ENCODE measurements around the gene TULP4.
"Not testable (repeated sequence)": the region's sequence is repeated elsewhere in the genome, so short reads cannot be mapped to it uniquely, and the experiment has no call there.

Gene TULP4

GRCh38 chr6:158544428-158544827 lies 232.2 kb downstream of the TULP4 start:
- Histone ChIP-seq H3K4me2 (ENCODE audit: low read length) (no peak overlapping the region), H3K9me3 (replicated peaks; ENCODE audit: low read length) (no peaks in the 10 kb centered on the region), H3K27me3 (ENCODE audit: control insufficient read depth, insufficient read depth, low read length) (no peaks in the 10 kb centered on the region), H3K4me3 (ENCODE audit: low read length) (no peak overlapping the region), H3K4me1 (ENCODE audit: control insufficient read depth, insufficient read depth, low read length) (no peaks in the 10 kb centered on the region), H3K9ac (ENCODE audit: low read depth, low read length) (no peak overlapping the region), H3K36me3 (ENCODE audit: insufficient read depth, low read length) (no peaks in the 10 kb centered on the region)

GRCh38 chr6:158545043-158545966 lies 233.0 kb downstream of the TULP4 start:
- H3K27me3 ChIP-seq (ENCODE audit: control insufficient read depth, insufficient read depth, low read length) = no peaks in the 10 kb centered on the region
- H3K9ac ChIP-seq (ENCODE audit: low read depth, low read length) = no peak overlapping the region
- H3K4me2 ChIP-seq (ENCODE audit: low read length) = no peak overlapping the region
- no peaks in the 10 kb centered on the region for H3K4me1 ChIP-seq (ENCODE audit: control insufficient read depth, insufficient read depth, low read length)
- H3K9me3 ChIP-seq (replicated peaks; ENCODE audit: low read length) = no peaks in the 10 kb centered on the region
- no peak overlapping the region for H3K4me3 ChIP-seq (ENCODE audit: low read length)
- H3K36me3 ChIP-seq (ENCODE audit: insufficient read depth, low read length) = no peaks in the 10 kb centered on the region

GRCh38 chr6:158548418-158549161 lies 236.3 kb downstream of the TULP4 start:
- H3K4me3 ChIP-seq (ENCODE audit: low read length) = no peak overlapping the region
- H3K9ac ChIP-seq (ENCODE audit: low read depth, low read length) = no peak overlapping the region
- H3K9me3 ChIP-seq (replicated peaks; ENCODE audit: low read length) = no peaks in the 10 kb centered on the region
- H3K4me2 ChIP-seq (ENCODE audit: low read length) = no peak overlapping the region
- H3K4me1 ChIP-seq (ENCODE audit: control insufficient read depth, insufficient read depth, low read length) = no peaks in the 10 kb centered on the region
- H3K36me3 ChIP-seq (ENCODE audit: insufficient read depth, low read length) = no peaks in the 10 kb centered on the region
- H3K27me3 ChIP-seq (ENCODE audit: control insufficient read depth, insufficient read depth, low read length) = no peaks in the 10 kb centered on the region

- no peak overlapping the region for H3K9ac ChIP-seq (ENCODE audit: low read depth, low read length)
- H3K9me3 ChIP-seq (replicated peaks; ENCODE audit: low read length) = no peaks in the 10 kb centered on the region
- H3K4me2 ChIP-seq (ENCODE audit: low read length) = no peak overlapping the region
- H3K36me3 ChIP-seq (ENCODE audit: insufficient read depth, low read length) = no peaks in the 10 kb centered on the region
- H3K4me1 ChIP-seq (ENCODE audit: control insufficient read depth, insufficient read depth, low read length) = no peaks in the 10 kb centered on the region
- H3K27me3 ChIP-seq (ENCODE audit: control insufficient read depth, insufficient read depth, low read length) = no peaks in the 10 kb centered on the region
- no peak overlapping the region for H3K4me3 ChIP-seq (ENCODE audit: low read length)
Observed at GRCh38 chr6:158552055-158552795, 240.0 kb downstream of the TULP4 start.

GRCh38 chr6:158552796-158553138 lies 240.5 kb downstream of the TULP4 start:
- Histone ChIP-seq H3K4me1 (ENCODE audit: control insufficient read depth, insufficient read depth, low read length) (no peaks in the 10 kb centered on the region), H3K9me3 (replicated peaks; ENCODE audit: low read length) (no peaks in the 10 kb centered on the region), H3K27me3 (ENCODE audit: control insufficient read depth, insufficient read depth, low read length) (no peaks in the 10 kb centered on the region), H3K4me3 (ENCODE audit: low read length) (no peak overlapping the region), H3K36me3 (ENCODE audit: insufficient read depth, low read length) (no peaks in the 10 kb centered on the region), H3K4me2 (ENCODE audit: low read length) (no peak overlapping the region), H3K9ac (ENCODE audit: low read depth, low read length) (no peak overlapping the region)

- no peak overlapping the region for H3K4me2 ChIP-seq (ENCODE audit: low read length)
- no peaks in the 10 kb centered on the region for H3K27me3 ChIP-seq (ENCODE audit: control insufficient read depth, insufficient read depth, low read length)
- H3K9ac ChIP-seq (ENCODE audit: low read depth, low read length) = no peak overlapping the region
- H3K9me3 ChIP-seq (replicated peaks; ENCODE audit: low read length) = no peaks in the 10 kb centered on the region
- H3K4me1 ChIP-seq (ENCODE audit: control insufficient read depth, insufficient read depth, low read length) = peaks cover 4% of the 10 kb centered on the region
- H3K36me3 ChIP-seq (ENCODE audit: insufficient read depth, low read length) = no peaks in the 10 kb centered on the region
- H3K4me3 ChIP-seq (ENCODE audit: low read length) = no peak overlapping the region
Observed at GRCh38 chr6:158554611-158555361, 242.5 kb downstream of the TULP4 start.

- Histone ChIP-seq H3K9me3 (replicated peaks; ENCODE audit: low read length) (no peaks in the 10 kb centered on the region), H3K27me3 (ENCODE audit: control insufficient read depth, insufficient read depth, low read length) (no peaks in the 10 kb centered on the region), H3K36me3 (ENCODE audit: insufficient read depth, low read length) (no peaks in the 10 kb centered on the region), H3K4me2 (ENCODE audit: low read length) (no peak overlapping the region), H3K4me1 (ENCODE audit: control insufficient read depth, insufficient read depth, low read length) (peaks cover 5% of the 10 kb centered on the region), H3K9ac (ENCODE audit: low read depth, low read length) (no peak overlapping the region), H3K4me3 (ENCODE audit: low read length) (no peak overlapping the region)
Observed at GRCh38 chr6:158556113-158556512, 243.8 kb downstream of the TULP4 start.

- H3K36me3 ChIP-seq (ENCODE audit: insufficient read depth, low read length); H3K9ac ChIP-seq (ENCODE audit: low read depth, low read length); H3K4me2 ChIP-seq (ENCODE audit: low read length); H3K4me3 ChIP-seq (ENCODE audit: low read length); H3K9me3 ChIP-seq (replicated peaks; ENCODE audit: low read length); H3K27me3 ChIP-seq (ENCODE audit: control insufficient read depth, insufficient read depth, low read length): not testable (repeated sequence)
- peaks cover 15% of the 10 kb centered on the region for H3K4me1 ChIP-seq (ENCODE audit: control insufficient read depth, insufficient read depth, low read length)
Observed at GRCh38 chr6:158557110-158557509, 244.8 kb downstream of the TULP4 start.

GRCh38 chr6:158557927-158558326 lies 245.7 kb downstream of the TULP4 start:
- no peak overlapping the region for H3K4me3 ChIP-seq (ENCODE audit: low read length)
- no peaks in the 10 kb centered on the region for H3K27me3 ChIP-seq (ENCODE audit: control insufficient read depth, insufficient read depth, low read length)
- no peak overlapping the region for H3K4me2 ChIP-seq (ENCODE audit: low read length)
- H3K4me1 ChIP-seq (ENCODE audit: control insufficient read depth, insufficient read depth, low read length) = peaks cover 22% of the 10 kb centered on the region
- H3K9ac ChIP-seq (ENCODE audit: low read depth, low read length) = no peak overlapping the region
- H3K9me3 ChIP-seq (replicated peaks; ENCODE audit: low read length) = no peaks in the 10 kb centered on the region
- H3K36me3 ChIP-seq (ENCODE audit: insufficient read depth, low read length) = no peaks in the 10 kb centered on the region

- Histone ChIP-seq H3K4me1 (ENCODE audit: control insufficient read depth, insufficient read depth, low read length) (peaks cover 27% of the 10 kb centered on the region), H3K27me3 (ENCODE audit: control insufficient read depth, insufficient read depth, low read length) (no peaks in the 10 kb centered on the region), H3K4me2 (ENCODE audit: low read length) (no peak overlapping the region), H3K9me3 (replicated peaks; ENCODE audit: low read length) (no peaks in the 10 kb centered on the region), H3K36me3 (ENCODE audit: insufficient read depth, low read length) (no peaks in the 10 kb centered on the region), H3K4me3 (ENCODE audit: low read length) (no peak overlapping the region), H3K9ac (ENCODE audit: low read depth, low read length) (no peak overlapping the region)
Observed at GRCh38 chr6:158558415-158559306, 246.4 kb downstream of the TULP4 start.

Measured in skeletal muscle satellite cell (primary cell).